Neuronal stem cell (in vitro differentiated cells): Measurements from ENCODE around the gene MAPKAPK3.
A peak's percentile ranks its signal among the peaks of the same experiment; 100 is the strongest.

Source experiments
- DNase-seq: peaks from one replicate; pipeline ENCODE4 v3.0.0-alpha.2; 2013; ENCODE audit warnings: low spot score
- H2AFZ ChIP-seq: one replicate; pipeline ENCODE4 v1.6.1; 2013; ENCODE audit warnings: mild to moderate bottlenecking, low read length, inconsistent platforms
- H2AK5ac ChIP-seq: 2 replicates; pipeline ENCODE4 v1.6.1; 2013; ENCODE audit warnings: low read depth, mild to moderate bottlenecking, inconsistent platforms, low read length, moderate library complexity, mixed read lengths
- H2BK120ac ChIP-seq: 2 replicates; pipeline ENCODE4 v1.6.1; 2013; ENCODE audit warnings: low read depth, mild to moderate bottlenecking, inconsistent platforms, low read length, moderate library complexity, mixed read lengths
- H2BK12ac ChIP-seq: one replicate; pipeline ENCODE4 v1.6.1; 2013; ENCODE audit warnings: low read length, inconsistent platforms
- H2BK15ac ChIP-seq: 2 replicates; pipeline ENCODE4 v1.6.1; 2013; ENCODE audit warnings: mild to moderate bottlenecking, low read length, inconsistent platforms, mixed read lengths
- H2BK5ac ChIP-seq: one replicate; pipeline ENCODE4 v1.6.1; 2013; ENCODE audit warnings: inconsistent platforms, mild to moderate bottlenecking, low read length, moderate library complexity
- H3K14ac ChIP-seq: one replicate; pipeline ENCODE4 v1.6.1; 2013; ENCODE audit warnings: low read length, inconsistent platforms
- H3K18ac ChIP-seq: 2 replicates; pipeline ENCODE4 v1.6.1; 2013; ENCODE audit warnings: low read length, inconsistent platforms
- H3K23ac ChIP-seq: 2 replicates; pipeline ENCODE4 v1.6.1; 2013; ENCODE audit warnings: low read depth, mild to moderate bottlenecking, mixed read lengths, low read length, inconsistent platforms; ENCODE audit not compliant: poor library complexity
- H3K27ac ChIP-seq: replicated peaks from 3 replicates; pipeline ENCODE4 v1.5.1; 2013; ENCODE audit warnings: low read length, inconsistent platforms
- H3K27me3 ChIP-seq, 3 experiments: 2 replicates each; pipeline ENCODE4 v1.6.1; 2013; ENCODE audit warnings: low read length in 3 of 3, mild to moderate bottlenecking in 2 of 3, inconsistent platforms in 1 of 3, low read depth in 1 of 3, mixed read lengths in 1 of 3, moderate library complexity in 1 of 3; ENCODE audit not compliant: control insufficient read depth in 3 of 3, insufficient read depth in 3 of 3
- H3K36me3 ChIP-seq, 2 donors: replicated peaks in 1 of 2; 2 replicates each; pipeline ENCODE4 v1.6.1; 2013; ENCODE audit warnings: low read length in 2 of 2; ENCODE audit not compliant: control insufficient read depth in 2 of 2, insufficient read depth in 2 of 2
- H3K4ac ChIP-seq: 2 replicates; pipeline ENCODE4 v1.6.1; 2013; ENCODE audit warnings: inconsistent platforms, mild to moderate bottlenecking, low read length, moderate library complexity
- H3K4me1 ChIP-seq, 2 donors: 1 replicate in 1 of 2; 2 replicates in 1 of 2; pipeline ENCODE4 v1.6.1; 2013; ENCODE audit warnings: low read length in 2 of 2, low read depth in 1 of 2; ENCODE audit not compliant: control insufficient read depth in 2 of 2, insufficient read depth in 1 of 2
- H3K4me2 ChIP-seq: one replicate; pipeline ENCODE4 v1.6.1; 2013; ENCODE audit warnings: mild to moderate bottlenecking, low read length, inconsistent platforms; ENCODE audit not compliant: insufficient read depth, poor library complexity, severe bottlenecking
- H3K4me3 ChIP-seq, 2 donors: 2 replicates each; pipeline ENCODE4 v1.5.1; 2013; ENCODE audit warnings: low read length in 2 of 2, mild to moderate bottlenecking in 2 of 2, inconsistent platforms in 1 of 2, moderate library complexity in 1 of 2
- H3K79me1 ChIP-seq: one replicate; pipeline ENCODE4 v1.6.1; 2013; ENCODE audit warnings: low read depth, mild to moderate bottlenecking, inconsistent platforms, low read length, moderate library complexity
- H3K9ac ChIP-seq: one replicate; pipeline ENCODE4 v1.6.1; 2013; ENCODE audit warnings: mild to moderate bottlenecking, low read depth, low read length, inconsistent platforms; ENCODE audit not compliant: poor library complexity
- H3K9me3 ChIP-seq, 2 donors: replicated peaks in 1 of 2; 2 replicates each; pipeline versions ENCODE3 to v1.6.1; 2013; ENCODE audit warnings: low read length in 2 of 2, mild to moderate bottlenecking in 2 of 2, inconsistent platforms in 1 of 2, low read depth in 1 of 2, mixed read lengths in 1 of 2, moderate library complexity in 1 of 2; ENCODE audit not compliant: control insufficient read depth in 2 of 2, insufficient read depth in 1 of 2
- H4K8ac ChIP-seq: one replicate; pipeline ENCODE4 v1.6.1; 2013; ENCODE audit warnings: low read depth, mild to moderate bottlenecking, inconsistent platforms, low read length, moderate library complexity
- H4K91ac ChIP-seq: one replicate; pipeline ENCODE4 v1.6.1; 2013; ENCODE audit warnings: low read length, low read depth, mild to moderate bottlenecking, inconsistent platforms; ENCODE audit not compliant: poor library complexity
- WGBS, 2 donors: extraction: QIAGEN DNeasy Blood & Tissue Kit; methylation state at CpG; one replicate each; pipeline ENCODE4 v1.1.7; 2013; ENCODE audit warnings: missing lambda C conversion rate in 2 of 2, mixed read lengths in 1 of 2; ENCODE audit not compliant: insufficient read length in 2 of 2, insufficient replicate concordance in 1 of 2; ENCODE audit errors: extremely low coverage in 2 of 2; 5-methylcytosine and 5-hydroxymethylcytosine counted together

MAPKAPK3 gene

DNA sequence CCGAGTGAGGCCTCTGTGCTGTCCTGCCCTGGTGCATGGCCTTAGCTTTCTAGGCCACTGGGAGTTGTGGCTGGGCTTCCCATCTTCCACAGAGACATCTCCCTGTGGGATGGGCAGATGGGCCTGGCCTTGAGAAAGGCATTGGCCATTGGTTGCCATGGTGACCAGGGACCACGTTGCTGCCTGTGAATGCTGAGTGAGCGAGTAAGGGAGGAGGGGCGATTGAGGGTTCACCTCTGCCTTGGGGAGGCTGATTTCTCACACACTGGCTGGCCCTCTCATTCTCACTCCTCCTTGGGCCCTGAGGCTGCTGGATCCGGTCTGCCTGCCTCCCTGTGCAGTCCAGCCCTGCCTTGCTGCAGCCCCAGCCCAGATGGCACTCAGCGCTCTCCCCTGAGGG is 31.4 kb downstream of the MAPKAPK3 start:
- Histone ChIP-seq H3K36me3 (peaks cover 9 to 20% of the 10 kb centered on the region in 2 donors), H3K27ac (no peak overlapping the region), H3K4me3 (no peak overlapping the region), H2AK5ac (no peak overlapping the region), H3K4me1 (peaks cover 17 to 26% of the 10 kb centered on the region in 2 donors), H3K79me1 (no peaks in the 10 kb centered on the region), H3K9ac (no peak overlapping the region), H2BK120ac (no peak overlapping the region), H2BK5ac (no peak overlapping the region), H3K18ac (peak overlapping the region; percentile 63), H2BK12ac (no peak overlapping the region), H4K91ac (no peak overlapping the region), H2BK15ac (no peak overlapping the region), H3K4ac (no peak overlapping the region), H3K27me3 (no peaks in the 10 kb centered on the region), H4K8ac (no peak overlapping the region), H3K4me2 (no peak overlapping the region), H3K23ac (peak overlapping the region; percentile 35), H3K14ac (no peak overlapping the region), H2AFZ (peak overlapping the region; percentile 42), H3K9me3 (no peaks in the 10 kb centered on the region)
- DNase-seq: no peak
- no CpG with 5 or more reads among the region's 6 CpGs for WGBS, 2 donors

DNA sequence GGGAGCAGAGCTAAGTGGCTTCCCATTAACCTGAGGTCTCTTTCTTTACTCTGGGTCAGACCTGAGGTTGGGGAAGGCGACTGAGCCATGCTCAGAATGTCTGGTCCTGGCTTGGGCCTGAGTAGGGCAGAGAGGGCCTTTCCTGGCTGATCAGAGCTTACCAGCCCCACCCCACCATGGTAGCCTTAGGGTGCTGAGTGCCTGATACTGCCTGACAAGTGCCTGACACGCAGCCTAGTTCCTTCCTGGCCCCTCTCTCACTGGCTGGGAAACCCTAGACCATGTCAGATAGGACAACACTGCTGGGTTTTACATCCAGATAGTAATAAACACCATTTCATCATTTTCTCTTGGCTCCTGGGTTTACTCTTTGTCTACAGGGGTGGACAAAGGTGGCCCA is 32.0 kb downstream of the MAPKAPK3 start:
- no peaks in the 10 kb centered on the region for H3K79me1 ChIP-seq
- no peak overlapping the region for H3K23ac ChIP-seq
- H3K9me3 ChIP-seq: no peaks in the 10 kb centered on the region
- no peak overlapping the region for H3K18ac ChIP-seq
- H3K14ac ChIP-seq: no peak overlapping the region
- no peak for DNase-seq
- no peak overlapping the region for H2BK15ac ChIP-seq
- H2BK5ac ChIP-seq: no peak overlapping the region
- no peak overlapping the region for H3K9ac ChIP-seq
- no peak overlapping the region for H2BK12ac ChIP-seq
- no peak overlapping the region for H3K4me3 ChIP-seq
- no peak overlapping the region for H2AK5ac ChIP-seq
- peaks cover 9 to 17% of the 10 kb centered on the region in 2 donors for H3K36me3 ChIP-seq
- H2AFZ ChIP-seq: no peak overlapping the region
- no peak overlapping the region for H4K8ac ChIP-seq
- H2BK120ac ChIP-seq: no peak overlapping the region
- WGBS, 2 donors: no CpG with 5 or more reads among the region's 2 CpGs
- H3K4ac ChIP-seq: no peak overlapping the region
- H4K91ac ChIP-seq: no peak overlapping the region
- no peak overlapping the region for H3K27ac ChIP-seq
- no peaks in the 10 kb centered on the region for H3K27me3 ChIP-seq
- H3K4me1 ChIP-seq: peaks cover 17 to 26% of the 10 kb centered on the region in 2 donors
- no peak overlapping the region for H3K4me2 ChIP-seq

DNA sequence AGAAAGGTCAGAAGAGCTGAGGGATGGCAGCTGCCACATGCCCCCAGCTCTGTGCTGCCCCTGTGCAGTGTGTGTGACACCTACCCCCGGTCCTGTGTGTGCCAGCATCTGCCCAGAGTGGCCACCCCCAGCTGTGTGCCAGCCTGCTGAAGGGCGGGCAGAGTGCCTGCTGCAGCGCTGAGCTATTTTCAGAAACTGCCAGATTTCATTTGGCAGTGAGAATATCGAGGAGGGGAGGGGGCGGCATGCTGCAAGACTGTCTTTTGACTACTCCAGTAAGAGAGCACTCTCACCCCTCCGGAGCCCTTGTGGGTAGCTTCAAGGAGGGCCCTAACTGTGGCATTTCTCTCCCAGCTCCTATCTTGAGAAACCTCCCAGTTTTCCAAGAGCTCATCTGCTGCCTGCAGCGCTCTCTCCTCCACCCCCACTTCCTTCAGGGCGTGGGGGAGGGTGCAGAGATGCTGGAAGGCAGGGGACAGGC is 32.5 kb downstream of the MAPKAPK3 start:
- no peak overlapping the region for H2BK5ac ChIP-seq
- no peak overlapping the region for H2BK120ac ChIP-seq
- H3K4me1 ChIP-seq: peaks cover 17 to 26% of the 10 kb centered on the region in 2 donors
- no peak overlapping the region for H2BK12ac ChIP-seq
- H3K27me3 ChIP-seq: no peaks in the 10 kb centered on the region
- no peaks in the 10 kb centered on the region for H3K79me1 ChIP-seq
- H3K36me3 ChIP-seq: peaks cover 9 to 14% of the 10 kb centered on the region in 2 donors
- no peak overlapping the region for H3K9ac ChIP-seq
- H4K8ac ChIP-seq: no peak overlapping the region
- H3K4me3 ChIP-seq: no peak overlapping the region
- H2AK5ac ChIP-seq: no peak overlapping the region
- H3K23ac ChIP-seq: peak overlapping the region; percentile 83
- H3K4me2 ChIP-seq: no peak overlapping the region
- no peak overlapping the region for H3K27ac ChIP-seq
- no peak for DNase-seq
- peak overlapping the region; percentile 54 for H3K18ac ChIP-seq
- no CpG with 5 or more reads among the region's 8 CpGs for WGBS, 2 donors
- H3K4ac ChIP-seq: no peak overlapping the region
- no peak overlapping the region for H3K14ac ChIP-seq
- no peak overlapping the region for H2BK15ac ChIP-seq
- H2AFZ ChIP-seq: no peak overlapping the region
- H4K91ac ChIP-seq: no peak overlapping the region
- H3K9me3 ChIP-seq: no peaks in the 10 kb centered on the region

DNA sequence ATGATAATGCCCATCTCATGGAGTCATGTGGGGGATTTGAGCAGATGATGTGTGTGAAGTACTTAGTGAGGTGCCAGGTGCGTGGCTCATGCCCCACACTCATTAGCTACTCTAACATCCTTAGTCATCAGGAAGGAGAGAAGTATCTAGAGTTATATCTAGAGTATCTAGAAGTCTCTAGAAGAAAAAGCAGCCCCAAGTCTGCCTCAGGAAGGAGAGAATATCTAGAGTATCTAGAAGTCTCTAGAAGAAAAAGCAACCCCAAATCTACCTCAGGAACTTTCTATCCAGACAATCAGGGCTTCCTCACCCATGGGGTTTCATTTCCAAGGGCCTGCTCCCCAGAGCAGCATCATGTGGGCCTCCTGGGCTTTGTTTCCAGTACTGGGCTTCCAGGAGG is 33.1 kb downstream of the MAPKAPK3 start:
- no peak overlapping the region for H4K8ac ChIP-seq
- WGBS, 2 donors: no CpG with 5 or more reads among the region's 1 CpG
- H3K4me3 ChIP-seq: no peak overlapping the region
- H2AFZ ChIP-seq: no peak overlapping the region
- no peak overlapping the region for H3K27ac ChIP-seq
- no peak overlapping the region for H3K9ac ChIP-seq
- H2BK120ac ChIP-seq: no peak overlapping the region
- H3K27me3 ChIP-seq: no peaks in the 10 kb centered on the region
- H3K18ac ChIP-seq: no peak overlapping the region
- no peaks in the 10 kb centered on the region for H3K79me1 ChIP-seq
- peaks cover 9 to 12% of the 10 kb centered on the region in 2 donors for H3K36me3 ChIP-seq
- no peak overlapping the region for H4K91ac ChIP-seq
- no peak overlapping the region for H3K14ac ChIP-seq
- no peak overlapping the region for H3K4ac ChIP-seq
- H2AK5ac ChIP-seq: no peak overlapping the region
- no peak overlapping the region for H3K4me2 ChIP-seq
- H3K23ac ChIP-seq: no peak overlapping the region
- H2BK5ac ChIP-seq: no peak overlapping the region
- H3K4me1 ChIP-seq: peaks cover 17 to 26% of the 10 kb centered on the region in 2 donors
- H2BK12ac ChIP-seq: no peak overlapping the region
- DNase-seq: no peak
- H3K9me3 ChIP-seq: no peaks in the 10 kb centered on the region
- H2BK15ac ChIP-seq: no peak overlapping the region
